C4-2B (cell line): ENCODE results near the gene AGPAT3.

Source experiments
- ZFX ChIP-seq: fragments of 450-650 bp; IDR thresholded peaks from 2 replicates; pipeline ENCODE4 v1.6.1; 2017
- TF ChIP-seq, protein P1 (sequence below): fragments of 450-650 bp; conservative IDR thresholded peaks from 2 replicates; pipeline ENCODE4 v1.5.1; 2017; ENCODE audit warnings: mild to moderate bottlenecking

DNA sequence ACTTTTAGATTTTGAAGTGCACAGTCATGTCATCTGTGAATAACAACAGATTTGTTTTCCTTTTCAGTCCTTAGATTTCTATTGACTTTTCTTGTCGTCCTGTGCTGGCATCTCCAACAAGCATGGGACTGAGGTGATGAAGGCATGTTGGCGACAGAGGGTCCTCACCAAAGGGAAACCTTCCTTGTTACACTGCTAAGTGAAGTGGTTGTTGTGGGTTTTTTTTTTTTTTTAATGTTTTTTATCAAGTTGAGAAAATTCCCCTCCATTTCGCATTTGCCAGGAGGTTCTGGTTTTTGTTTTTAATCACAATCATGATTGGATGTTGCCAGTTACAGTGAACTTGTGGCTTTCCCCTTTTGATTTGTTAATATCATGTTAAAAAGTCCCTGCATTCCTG, 24.0 kb downstream of the AGPAT3 start:
- TF ChIP-seq, protein P1, sequence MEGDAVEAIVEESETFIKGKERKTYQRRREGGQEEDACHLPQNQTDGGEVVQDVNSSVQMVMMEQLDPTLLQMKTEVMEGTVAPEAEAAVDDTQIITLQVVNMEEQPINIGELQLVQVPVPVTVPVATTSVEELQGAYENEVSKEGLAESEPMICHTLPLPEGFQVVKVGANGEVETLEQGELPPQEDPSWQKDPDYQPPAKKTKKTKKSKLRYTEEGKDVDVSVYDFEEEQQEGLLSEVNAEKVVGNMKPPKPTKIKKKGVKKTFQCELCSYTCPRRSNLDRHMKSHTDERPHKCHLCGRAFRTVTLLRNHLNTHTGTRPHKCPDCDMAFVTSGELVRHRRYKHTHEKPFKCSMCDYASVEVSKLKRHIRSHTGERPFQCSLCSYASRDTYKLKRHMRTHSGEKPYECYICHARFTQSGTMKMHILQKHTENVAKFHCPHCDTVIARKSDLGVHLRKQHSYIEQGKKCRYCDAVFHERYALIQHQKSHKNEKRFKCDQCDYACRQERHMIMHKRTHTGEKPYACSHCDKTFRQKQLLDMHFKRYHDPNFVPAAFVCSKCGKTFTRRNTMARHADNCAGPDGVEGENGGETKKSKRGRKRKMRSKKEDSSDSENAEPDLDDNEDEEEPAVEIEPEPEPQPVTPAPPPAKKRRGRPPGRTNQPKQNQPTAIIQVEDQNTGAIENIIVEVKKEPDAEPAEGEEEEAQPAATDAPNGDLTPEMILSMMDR, result no peak
- no peak for TF ChIP-seq ZFX
